H1 (cell line): Measurements from ENCODE around the gene GRM7. TPM values are rescaled to one million over a fixed set of nuclear protein-coding genes. Genes with fewer than 3 reads are reported as not detected.

Experiments
- GABPA ChIP-seq: IDR thresholded peaks from 2 replicates; pipeline ENCODE4 v1.6.1; 2011; ENCODE audit warnings: mild to moderate bottlenecking, low read length, moderate library complexity, borderline replicate concordance; ENCODE audit not compliant: insufficient read depth
- GTF2F1 ChIP-seq: IDR thresholded peaks from 2 replicates; pipeline ENCODE4 v1.6.1; 2012; ENCODE audit warnings: low read depth, low read length, improper control_type of control experiment, borderline replicate concordance
- polyA plus RNA-seq, 7 experiments: library from polyadenylated mRNA; depleted of rRNA in 3 of 7; stranded (reverse) in 5 of 7; unstranded in 2 of 7; fragments of >200 nt in 5 of 7; fragments of 200-250 nt in 2 of 7; gene quantifications; 1 replicate in 5 of 7; 2 replicates in 1 of 7; 4 replicates in 1 of 7; pipeline versions ENCODE4 v1.2.1 to v1.2.3, GENCODE V29; 2011 to 2013; ENCODE audit warnings: missing spikeins in 2 of 7, mixed read lengths in 2 of 7
- total RNA-seq: library from RNA; stranded (reverse); fragmentation: NEBNext Ultra II Directional; extraction: Animal tissue kit (Norgen Biotek cat#: 25700); gene quantifications from 2 replicates; pipeline ENCODE4 v1.2.1, GENCODE V29; 2021

Gene GRM7
- total and polyA plus RNA-seq, 2 of the 8 experiments (the other 6 are each of a cell fraction or from before 2014, with no cell fraction given), result 0.17 to 0.24 TPM

DNA sequence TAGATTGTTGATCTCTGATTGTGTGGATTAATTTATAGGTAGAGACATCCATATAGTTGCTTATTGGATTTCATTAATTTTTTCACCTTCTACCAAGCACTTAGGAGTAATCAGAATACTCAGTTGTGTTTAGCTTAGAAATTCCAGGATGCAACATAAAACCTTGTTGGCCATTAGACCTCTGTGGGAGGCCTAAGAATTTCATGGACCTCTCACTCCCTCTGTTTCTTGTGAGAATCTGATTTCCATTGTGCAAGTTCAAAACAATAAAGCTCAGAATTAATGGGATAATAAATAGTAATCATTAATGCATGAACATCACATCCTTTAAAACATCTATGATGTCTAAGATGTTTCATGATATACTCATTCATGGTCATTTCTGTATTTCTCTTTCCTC is 332.4 kb downstream of the GRM7 start (continued):
- no peak for TF ChIP-seq GTF2F1
- TF ChIP-seq GABPA, result no peak
